Tibial artery (tissue), 4 donors: ENCODE data around the gene C8B.

Experiments used
- DNase-seq, 2 donors: peaks; one replicate each; pipeline ENCODE4 v3.0.0-alpha.2; 2019
- H3K27ac ChIP-seq, 2 donors: fragments of 200-600 bp; sonication (generic) in 1 of 2; 1 replicate in 1 of 2; 2 replicates in 1 of 2; pipeline ENCODE4 v1.5.1; 2018 to 2019; ENCODE audit warnings: mild to moderate bottlenecking in 1 of 2
- H3K27me3 ChIP-seq, 2 donors: fragments of 200-600 bp; sonication (generic) in 1 of 2; one replicate each; pipeline versions ENCODE4 v1.5.1 to v1.6.0; 2016 to 2019
- H3K36me3 ChIP-seq, 3 donors: fragments of 200-600 bp; sonication (generic) in 2 of 3; one replicate each; pipeline ENCODE4 v1.5.1; 2016 to 2019; ENCODE audit warnings: mild to moderate bottlenecking in 2 of 3
- H3K4me1 ChIP-seq, 4 donors: fragments of 200-600 bp; sonication (generic) in 2 of 4; 1 replicate in 3 of 4; 2 replicates in 1 of 4; pipeline ENCODE4 v1.5.1; 2016 to 2019
- H3K4me3 ChIP-seq, 2 donors: fragments of 200-600 bp; sonication (generic) in 1 of 2; 1 replicate in 1 of 2; 2 replicates in 1 of 2; pipeline ENCODE4 v1.5.1; 2018 to 2019; ENCODE audit warnings: mild to moderate bottlenecking in 2 of 2
- H3K9me3 ChIP-seq, 3 donors: fragments of 200-600 bp; sonication (generic) in 1 of 3; one replicate each; pipeline ENCODE4 v1.5.1; 2016 to 2019
- intact Hi-C: fragments of 100-400 bp; cut with DNase I; formaldehyde crosslinking; loops from one replicate; pipeline ENCODE4 v1.15.0; 2023; ENCODE audit warnings: low total_unique reads
- TF ChIP-seq, protein P1 (sequence below), 2 experiments: fragments of 200-600 bp in 1 of 2; fragments of 450-650 bp in 1 of 2; IDR thresholded peaks; one replicate each; pipeline ENCODE4 v1.5.1; 2017 to 2019; ENCODE audit warnings: antibody characterized with exemption in 2 of 2, mild to moderate bottlenecking in 1 of 2, moderate library complexity in 1 of 2

Gene C8B

DNA sequence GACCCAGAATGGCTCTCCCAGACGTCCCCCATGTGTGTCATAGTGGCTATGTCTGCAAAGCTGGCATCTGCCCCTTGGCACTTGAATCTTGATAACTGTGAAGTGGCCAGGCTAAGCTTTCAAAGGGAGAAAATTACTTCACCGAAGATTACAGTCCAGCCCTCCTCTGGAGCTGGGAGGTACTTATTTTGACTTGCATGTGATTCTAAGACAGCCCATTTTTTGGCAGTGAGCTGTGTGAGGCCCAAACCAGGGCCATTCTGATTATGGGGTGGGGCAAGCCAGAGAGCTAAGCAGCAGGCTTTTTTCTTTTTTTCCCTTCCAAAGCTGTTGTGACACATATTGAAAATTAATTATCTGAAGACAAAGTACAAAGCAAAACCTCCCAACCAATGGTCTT lies 42.1 kb upstream of the C8B start:
- intact Hi-C loops, result no loop called here
- TF ChIP-seq, protein P1, sequence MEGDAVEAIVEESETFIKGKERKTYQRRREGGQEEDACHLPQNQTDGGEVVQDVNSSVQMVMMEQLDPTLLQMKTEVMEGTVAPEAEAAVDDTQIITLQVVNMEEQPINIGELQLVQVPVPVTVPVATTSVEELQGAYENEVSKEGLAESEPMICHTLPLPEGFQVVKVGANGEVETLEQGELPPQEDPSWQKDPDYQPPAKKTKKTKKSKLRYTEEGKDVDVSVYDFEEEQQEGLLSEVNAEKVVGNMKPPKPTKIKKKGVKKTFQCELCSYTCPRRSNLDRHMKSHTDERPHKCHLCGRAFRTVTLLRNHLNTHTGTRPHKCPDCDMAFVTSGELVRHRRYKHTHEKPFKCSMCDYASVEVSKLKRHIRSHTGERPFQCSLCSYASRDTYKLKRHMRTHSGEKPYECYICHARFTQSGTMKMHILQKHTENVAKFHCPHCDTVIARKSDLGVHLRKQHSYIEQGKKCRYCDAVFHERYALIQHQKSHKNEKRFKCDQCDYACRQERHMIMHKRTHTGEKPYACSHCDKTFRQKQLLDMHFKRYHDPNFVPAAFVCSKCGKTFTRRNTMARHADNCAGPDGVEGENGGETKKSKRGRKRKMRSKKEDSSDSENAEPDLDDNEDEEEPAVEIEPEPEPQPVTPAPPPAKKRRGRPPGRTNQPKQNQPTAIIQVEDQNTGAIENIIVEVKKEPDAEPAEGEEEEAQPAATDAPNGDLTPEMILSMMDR (IDR thresholded peaks at IDR 0.05), result no peak

DNA sequence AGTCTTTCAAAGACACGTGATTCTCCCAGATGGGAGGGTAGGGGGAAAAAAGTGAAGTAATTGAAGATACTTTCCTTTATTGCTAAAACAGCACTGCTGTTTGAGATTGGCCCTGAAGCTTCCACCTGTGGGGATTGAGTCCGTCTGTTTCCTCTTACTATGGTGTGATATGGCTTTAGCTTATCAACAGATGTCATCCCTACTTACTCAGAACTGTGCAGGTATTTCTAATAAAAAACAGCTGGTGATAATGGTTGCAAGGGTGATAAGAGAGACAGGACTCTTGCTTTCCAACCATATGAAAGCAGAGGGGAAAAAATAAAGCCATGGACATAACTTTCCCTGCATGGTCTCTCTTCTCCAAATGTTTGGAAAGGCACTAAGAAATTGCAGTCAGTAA lies 41.7 kb upstream of the C8B start:
- TF ChIP-seq, protein P1 (IDR thresholded peaks at IDR 0.05), result no peak
- no peak for DNase-seq
- H3K27me3 ChIP-seq, result no peaks in the 10 kb centered on the region
- H3K9me3 ChIP-seq, result no peaks in the 10 kb centered on the region
- intact Hi-C loops, result no loop called here
- no peaks in the 10 kb centered on the region for H3K36me3 ChIP-seq
- no peak overlapping the region for H3K4me3 ChIP-seq
- H3K27ac ChIP-seq, result no peak overlapping the region
- no peaks in the 10 kb centered on the region for H3K4me1 ChIP-seq

More for the DNA sequence above, 42.1 kb upstream of the C8B start:
- no peak for DNase-seq
- Histone ChIP-seq H3K9me3 (no peaks in the 10 kb centered on the region), H3K27ac (no peak overlapping the region), H3K27me3 (no peaks in the 10 kb centered on the region), H3K4me3 (no peak overlapping the region), H3K4me1 (no peaks in the 10 kb centered on the region), H3K36me3 (no peaks in the 10 kb centered on the region)

DNA sequence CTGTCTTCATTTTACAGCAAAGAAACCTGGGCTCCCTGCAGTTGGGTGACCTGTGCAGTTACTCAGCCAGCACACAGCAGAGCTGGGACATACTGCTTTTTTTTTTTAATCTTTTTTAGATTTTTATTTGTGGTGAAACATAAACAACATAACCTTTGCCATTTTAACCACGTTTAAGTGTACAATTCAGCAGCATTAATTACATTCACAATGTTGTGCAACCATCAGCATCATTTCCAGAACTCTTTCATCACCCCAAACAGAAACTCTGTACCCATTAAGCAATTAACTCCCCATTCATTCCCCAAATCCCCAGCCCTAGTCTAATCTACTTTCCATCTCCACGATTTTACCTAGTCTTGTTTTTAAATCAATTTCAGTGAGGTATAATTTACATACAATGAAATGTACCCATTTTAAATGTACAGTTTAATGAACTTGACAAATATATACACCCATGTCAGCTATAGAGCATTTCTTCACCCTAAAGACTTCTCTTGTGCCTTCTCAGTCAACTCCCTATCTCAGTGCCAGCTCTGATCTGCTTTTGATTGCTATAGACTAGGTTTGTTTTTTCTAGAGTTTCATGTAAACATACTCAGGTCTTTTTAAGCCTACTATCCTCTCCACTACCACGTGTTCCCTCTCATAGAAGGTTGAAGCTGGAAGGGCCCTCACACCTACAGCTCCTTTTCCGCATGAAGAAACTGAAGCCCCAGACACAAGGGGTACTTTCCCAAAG lies 37.8 kb upstream of the C8B start:
- no peaks in the 10 kb centered on the region for H3K4me1 ChIP-seq
- DNase-seq, result no peak
- H3K27me3 ChIP-seq, result no peaks in the 10 kb centered on the region
- H3K27ac ChIP-seq, result no peak overlapping the region
- TF ChIP-seq, protein P1 (IDR thresholded peaks at IDR 0.05), result no peak
- H3K4me3 ChIP-seq, result no peak overlapping the region
- no peaks in the 10 kb centered on the region for H3K9me3 ChIP-seq
- H3K36me3 ChIP-seq, result no peaks in the 10 kb centered on the region
- intact Hi-C loops, result no loop called here

DNA sequence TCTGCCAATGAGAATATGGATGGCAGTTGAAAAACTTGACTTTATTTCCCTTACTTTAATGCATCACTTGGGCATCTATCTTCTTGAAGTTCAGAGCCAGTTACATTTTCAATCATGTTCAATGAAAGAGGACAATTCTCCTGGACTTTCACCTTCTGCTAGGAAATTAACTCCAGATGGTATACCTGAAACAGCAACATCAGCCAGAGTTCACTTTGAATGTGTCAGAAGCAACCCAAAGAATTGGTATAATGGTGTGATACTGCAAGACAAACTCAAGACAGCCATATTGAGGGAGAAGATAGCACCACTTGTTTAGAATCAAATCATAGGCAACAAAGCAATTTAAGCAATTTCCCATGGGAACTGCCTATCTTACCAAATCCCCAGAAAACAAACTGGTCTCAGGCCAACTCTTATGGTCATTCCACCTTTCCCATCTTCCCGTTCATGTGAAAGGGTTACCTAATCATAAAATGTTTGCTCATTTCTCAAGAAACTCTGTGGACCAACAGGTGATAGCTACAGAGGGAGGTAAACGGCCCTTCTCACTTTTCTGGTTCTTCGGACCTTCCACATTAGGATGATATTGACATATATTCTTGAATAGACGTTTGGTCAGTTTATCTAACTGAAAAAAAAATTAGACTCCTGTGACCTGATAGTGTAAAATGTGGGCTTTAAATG lies 29.7 kb upstream of the C8B start:
- no peak for DNase-seq
- no peaks in the 10 kb centered on the region for H3K27me3 ChIP-seq
- no peaks in the 10 kb centered on the region for H3K9me3 ChIP-seq
- no peak overlapping the region for H3K4me3 ChIP-seq
- H3K36me3 ChIP-seq, result no peaks in the 10 kb centered on the region
- TF ChIP-seq, protein P1 (IDR thresholded peaks at IDR 0.05), result no peak
- no peak overlapping the region for H3K27ac ChIP-seq
- intact Hi-C loops, result no loop called here
- H3K4me1 ChIP-seq, result no peaks in the 10 kb centered on the region

DNA sequence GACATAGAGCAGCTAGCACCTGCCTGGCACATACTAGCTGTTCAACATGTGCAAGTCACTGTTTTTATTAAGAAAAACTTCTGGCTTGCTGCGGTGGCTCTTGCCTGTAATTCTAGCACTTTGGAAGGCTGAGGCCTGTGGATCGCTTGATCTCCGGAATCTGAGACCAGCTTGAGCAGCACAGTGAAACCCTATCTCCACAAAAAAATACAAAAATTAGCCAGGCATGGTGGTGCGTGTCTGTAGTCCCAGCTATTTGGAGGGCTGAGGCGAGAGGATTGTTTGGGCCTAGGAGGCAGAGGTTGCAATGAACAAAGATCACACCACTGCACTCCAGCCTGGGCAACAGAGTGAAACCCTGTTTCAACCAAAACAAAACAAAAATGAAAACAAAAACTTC lies 27.7 kb upstream of the C8B start:
- H3K27me3 ChIP-seq, result no peaks in the 10 kb centered on the region
- H3K36me3 ChIP-seq, result no peaks in the 10 kb centered on the region
- intact Hi-C loops, result no loop called here
- TF ChIP-seq, protein P1 (IDR thresholded peaks at IDR 0.05), result no peak
- no peak for DNase-seq
- no peak overlapping the region for H3K27ac ChIP-seq
- no peaks in the 10 kb centered on the region for H3K9me3 ChIP-seq
- no peaks in the 10 kb centered on the region for H3K4me1 ChIP-seq
- no peak overlapping the region for H3K4me3 ChIP-seq
